ENCODE results near the gene CSDE1.

DNA sequence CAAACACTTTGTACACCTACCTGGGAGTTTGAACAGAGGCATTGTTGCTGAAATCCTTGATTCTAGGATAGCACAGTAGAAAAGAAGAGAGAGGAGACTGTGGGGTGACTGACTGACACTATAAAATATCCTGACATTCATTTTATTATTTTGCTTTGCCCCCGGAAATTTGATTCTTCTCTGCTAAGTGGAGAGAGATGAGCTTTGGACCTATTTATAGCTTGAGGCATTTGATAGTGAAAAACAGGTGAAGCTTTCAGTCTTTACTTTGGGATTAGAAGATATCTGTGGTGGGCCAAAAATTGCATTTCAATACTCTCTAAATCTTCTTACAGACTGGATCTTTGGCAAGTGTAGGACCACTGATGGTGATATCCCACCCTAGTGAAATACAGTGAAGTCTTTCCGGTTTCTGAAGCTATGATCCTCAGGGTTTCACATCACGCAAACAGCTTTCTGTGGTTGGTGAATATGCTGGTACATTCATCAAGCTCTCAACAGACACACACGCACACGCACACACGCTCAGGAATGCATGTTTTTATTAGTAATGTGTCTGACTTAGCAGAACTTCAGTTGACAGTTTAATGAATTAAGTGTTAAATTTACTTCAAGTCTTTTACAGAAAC lies 62.2 kb downstream of the CSDE1 start, which contains the start of gene AMPD1:
- TF ChIP-seq CTCF (IDR thresholded peaks at IDR 0.05) (no peak), POLR2A (IDR thresholded peaks at IDR 0.05) (no peak)

Data from thyroid gland (tissue), 4 donors.